NOMO-1 treated with dmso at 0.1 percent for 144 hours (cell line): ENCODE measurements around the gene VAV3.
A peak's percentile ranks its signal among the peaks of the same experiment; 100 is the strongest.

Experiments used
- DNase-seq: peaks from one replicate; lab custom pipeline; 2025; ENCODE audit not compliant: unreplicated experiment; lab: John Stamatoyannopoulos, UW

The VAV3 gene

DNA sequence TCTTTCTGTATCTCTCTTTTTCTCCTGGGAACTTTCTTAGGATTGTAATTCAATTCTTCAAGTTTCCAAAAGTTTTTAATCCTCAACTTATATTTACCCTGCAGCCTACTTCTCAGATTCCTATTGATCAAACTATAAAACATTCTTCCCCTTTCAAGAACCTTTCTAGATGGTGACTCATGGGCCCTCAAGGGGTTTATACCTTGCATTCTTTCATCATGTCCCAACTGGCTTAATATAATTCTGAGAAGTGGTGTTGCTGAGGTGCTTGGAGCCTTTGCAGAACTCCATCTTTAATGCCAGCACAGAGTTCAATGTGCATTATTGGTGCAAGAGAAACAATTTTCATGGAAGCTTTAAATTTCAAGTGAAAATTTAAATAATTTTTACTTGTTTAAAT is 273.4 kb downstream of the VAV3 start:
- DNase-seq = peak; percentile 44

DNA sequence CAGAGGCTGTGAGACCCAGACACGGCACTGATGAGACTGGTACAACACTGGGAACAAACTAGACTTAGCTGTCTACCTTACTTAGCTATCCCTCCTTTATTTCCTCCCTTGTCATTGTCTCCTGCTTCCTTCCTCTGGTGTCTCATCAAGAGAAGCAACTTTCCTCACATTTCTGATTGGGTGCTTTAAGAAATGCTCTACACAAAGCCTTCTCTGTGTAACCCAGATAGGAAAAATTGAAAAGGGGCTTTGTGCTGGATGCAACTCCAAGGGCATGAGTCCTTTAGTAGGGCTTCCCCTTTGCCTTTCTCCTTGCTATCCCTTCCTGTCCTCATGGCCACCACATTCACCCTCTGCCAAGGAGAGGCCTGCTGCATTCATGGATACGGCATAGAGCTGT is 274.5 kb downstream of the VAV3 start:
- no peak for DNase-seq

GRCh38 chr1:107689733-107690132 is 275.2 kb downstream of the VAV3 start:
- no peak for DNase-seq

DNA sequence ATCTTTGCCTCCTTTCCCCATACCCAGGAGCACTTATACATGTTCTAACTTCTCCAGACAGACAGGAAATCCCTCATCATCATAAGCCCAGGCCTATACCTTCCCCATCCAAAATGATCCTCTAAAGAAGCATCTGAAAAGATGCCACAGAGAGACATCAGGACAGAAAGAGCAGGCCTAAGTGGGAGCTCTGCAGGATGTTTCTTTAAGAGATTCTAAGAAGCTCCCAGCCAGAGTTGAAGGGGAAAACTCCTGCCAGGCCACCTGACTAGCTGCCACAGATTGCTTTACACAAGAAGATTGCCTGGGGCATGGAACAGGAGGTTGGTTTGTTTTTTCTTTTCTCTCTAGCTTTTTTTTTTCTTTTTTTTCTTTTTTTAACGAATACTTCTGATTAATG is 275.8 kb downstream of the VAV3 start:
- no peak for DNase-seq

- peak; percentile 68 for DNase-seq
Measured at GRCh38 chr1:107687849-107688753, 276.9 kb downstream of the VAV3 start.

DNA sequence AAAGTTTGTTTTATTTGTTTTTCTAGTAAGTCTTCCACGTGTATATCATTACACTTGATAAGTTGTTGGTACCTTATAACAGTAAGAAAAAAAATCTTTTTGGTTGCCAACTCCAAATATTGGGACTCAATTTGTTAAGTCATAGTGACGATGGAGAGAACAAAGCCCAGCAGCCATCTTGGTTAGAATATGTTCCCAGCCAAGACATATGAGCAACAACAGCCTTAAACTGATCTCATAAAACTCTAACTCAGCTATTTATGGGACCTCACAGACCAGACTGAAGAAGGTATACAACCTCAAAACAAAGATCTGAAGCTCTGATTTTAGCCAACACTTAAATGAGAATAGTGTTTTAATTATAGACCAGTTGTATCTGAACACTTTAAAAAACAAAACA is 281.3 kb downstream of the VAV3 start:
- no peak for DNase-seq

- DNase-seq = no peak
Measured at GRCh38 chr1:107683191-107683657, 281.8 kb downstream of the VAV3 start.

GRCh38 chr1:107682467-107682866 is 282.5 kb downstream of the VAV3 start:
- no peak for DNase-seq

DNA sequence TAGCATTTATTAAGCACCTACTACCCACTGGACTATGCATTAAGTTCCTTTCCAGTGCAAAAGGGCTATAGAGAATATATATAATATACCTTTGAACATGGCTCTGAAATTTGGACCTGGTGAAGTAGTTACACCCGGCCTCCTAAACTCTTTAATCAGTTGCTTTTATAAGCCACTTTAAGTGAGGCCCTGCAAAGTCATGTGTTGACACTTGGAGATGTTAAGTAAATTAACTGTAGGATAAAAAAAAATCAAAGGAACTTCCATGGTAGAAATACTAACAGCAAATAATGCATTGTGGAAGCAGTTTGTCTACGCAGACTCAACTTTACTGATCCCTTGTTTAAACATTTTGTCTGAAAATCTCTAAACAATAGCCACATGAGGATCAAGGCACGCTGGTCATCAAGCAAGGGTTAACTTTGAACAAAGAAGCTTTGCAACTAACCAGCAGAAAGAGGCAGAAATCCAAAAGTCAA is 283.9 kb downstream of the VAV3 start:
- DNase-seq = no peak

- no peak for DNase-seq
Measured at GRCh38 chr1:107680579-107680985, 284.4 kb downstream of the VAV3 start.

DNA sequence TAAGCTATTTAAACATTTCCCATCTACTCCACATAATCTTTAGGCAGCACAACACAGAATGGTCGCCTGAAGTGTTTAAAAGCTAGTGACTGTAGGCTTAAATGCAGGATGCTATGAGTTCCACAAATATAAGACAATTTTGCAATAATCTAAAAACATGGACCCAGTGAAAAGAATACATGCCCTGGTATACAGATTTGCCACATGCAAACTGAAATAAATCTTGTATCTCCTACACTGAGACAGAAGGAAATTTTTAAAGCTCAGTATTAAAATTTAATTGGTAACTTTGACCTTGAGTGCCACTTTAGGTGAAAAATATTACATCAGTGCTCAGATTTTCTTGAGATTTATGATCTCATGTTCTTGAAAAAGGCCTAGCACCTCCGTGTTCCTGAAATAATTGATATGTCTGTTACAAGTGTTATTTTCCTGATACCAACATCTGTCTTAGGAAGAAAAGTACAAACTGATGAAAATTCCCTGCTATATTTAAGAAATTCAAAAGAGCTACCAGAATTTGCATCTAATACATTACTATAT is 285.5 kb downstream of the VAV3 start:
- DNase-seq = no peak

DNA sequence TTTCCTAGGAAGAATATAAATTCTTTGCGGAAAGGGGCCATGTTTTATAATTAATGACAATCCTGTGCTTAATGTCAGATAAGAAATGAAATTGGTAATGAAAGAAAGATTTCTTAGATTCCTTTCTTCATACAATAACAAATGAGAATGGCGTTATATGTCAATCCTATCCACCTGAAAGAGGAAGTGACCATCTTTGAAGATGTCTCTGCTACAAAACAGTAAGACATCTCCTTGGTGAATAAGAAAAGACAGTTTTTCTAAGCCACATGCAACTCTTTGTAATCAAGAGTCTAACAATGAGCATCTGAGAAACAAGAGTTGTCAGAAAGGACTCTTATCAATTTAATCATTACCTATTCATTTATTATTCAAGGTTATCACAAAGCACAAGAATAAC is 286.0 kb downstream of the VAV3 start:
- no peak for DNase-seq

DNA sequence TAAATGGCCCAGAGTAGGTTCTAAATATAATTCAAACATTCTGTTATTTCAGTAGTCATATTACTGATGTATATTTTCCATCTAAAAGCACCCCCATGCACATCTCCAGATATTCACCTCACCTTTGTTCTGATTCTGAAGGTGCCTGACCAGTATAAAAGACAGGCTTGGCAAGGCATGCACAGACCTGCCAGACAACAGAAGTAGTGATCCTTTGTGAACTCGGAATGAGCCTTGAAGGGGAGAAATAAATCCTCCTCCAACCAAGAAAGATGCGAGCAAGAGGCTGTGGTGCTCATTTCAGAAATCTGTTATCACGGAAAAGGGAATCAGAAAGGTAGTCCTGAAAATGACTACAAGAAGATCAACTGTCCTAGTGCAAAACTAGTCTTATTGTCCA is 287.3 kb downstream of the VAV3 start:
- no peak for DNase-seq

- no peak for DNase-seq
Measured at GRCh38 chr1:107674486-107674885, 290.5 kb downstream of the VAV3 start.

- DNase-seq = no peak
Measured at GRCh38 chr1:107673006-107673405, 292.0 kb downstream of the VAV3 start.

GRCh38 chr1:107670397-107671040 is 294.5 kb downstream of the VAV3 start:
- no peak for DNase-seq

DNA sequence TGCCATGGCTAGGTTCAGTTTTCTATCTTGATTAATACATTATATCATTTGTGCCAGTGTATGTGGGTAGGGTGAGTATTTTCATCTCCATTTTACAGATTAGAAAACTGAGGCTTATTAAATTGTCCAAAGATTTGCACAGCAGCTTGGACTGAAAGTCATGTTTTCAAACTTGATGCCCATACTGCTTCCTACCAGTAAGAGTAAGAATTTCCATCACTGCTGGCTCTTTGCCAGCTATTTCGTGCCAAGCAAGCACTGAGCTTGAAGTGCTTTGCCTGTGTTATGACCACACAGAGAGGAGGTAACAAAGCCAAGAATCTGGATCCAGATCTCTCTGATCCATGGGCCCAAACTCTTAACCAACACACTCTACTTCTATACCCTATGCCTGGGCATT is 295.0 kb downstream of the VAV3 start:
- DNase-seq = no peak

DNA sequence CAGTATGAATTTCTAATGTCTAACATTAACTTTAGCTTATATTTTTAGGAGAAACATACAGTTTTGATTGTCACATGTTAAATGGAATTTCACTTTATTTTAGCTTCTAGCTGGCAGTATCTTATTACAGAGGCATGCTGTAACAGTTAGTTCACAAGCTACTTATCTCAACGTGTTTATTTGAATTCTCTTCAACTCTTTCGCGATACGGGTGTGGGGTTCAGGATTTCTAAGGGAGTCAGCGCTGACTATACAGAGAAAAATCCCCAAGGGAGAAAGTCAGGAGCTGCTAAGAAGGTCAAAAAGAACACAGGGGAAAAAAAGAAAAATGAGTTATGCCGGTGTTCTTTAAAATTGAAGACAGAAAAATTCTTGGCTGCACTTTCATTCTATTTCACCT is 296.2 kb downstream of the VAV3 start:
- no peak for DNase-seq

DNA sequence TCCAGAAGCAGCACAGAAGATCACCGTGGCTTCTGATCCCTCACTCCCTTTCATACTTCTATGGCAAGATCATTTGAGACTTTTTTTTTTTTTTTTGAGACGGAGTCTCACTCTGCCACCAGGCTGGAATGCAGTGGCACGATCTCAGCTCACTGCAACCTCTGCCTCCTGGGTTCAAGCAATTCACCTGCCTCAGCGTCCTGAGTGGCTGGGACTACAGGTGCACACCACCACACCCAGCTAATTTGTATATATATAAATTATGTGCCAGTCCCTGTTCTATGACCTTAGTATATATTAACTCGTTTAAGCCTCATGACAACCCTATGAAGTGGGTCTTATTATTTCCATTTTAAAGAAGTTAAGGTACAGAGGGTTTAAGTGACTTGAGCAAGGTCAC is 298.5 kb downstream of the VAV3 start:
- no peak for DNase-seq

DNA sequence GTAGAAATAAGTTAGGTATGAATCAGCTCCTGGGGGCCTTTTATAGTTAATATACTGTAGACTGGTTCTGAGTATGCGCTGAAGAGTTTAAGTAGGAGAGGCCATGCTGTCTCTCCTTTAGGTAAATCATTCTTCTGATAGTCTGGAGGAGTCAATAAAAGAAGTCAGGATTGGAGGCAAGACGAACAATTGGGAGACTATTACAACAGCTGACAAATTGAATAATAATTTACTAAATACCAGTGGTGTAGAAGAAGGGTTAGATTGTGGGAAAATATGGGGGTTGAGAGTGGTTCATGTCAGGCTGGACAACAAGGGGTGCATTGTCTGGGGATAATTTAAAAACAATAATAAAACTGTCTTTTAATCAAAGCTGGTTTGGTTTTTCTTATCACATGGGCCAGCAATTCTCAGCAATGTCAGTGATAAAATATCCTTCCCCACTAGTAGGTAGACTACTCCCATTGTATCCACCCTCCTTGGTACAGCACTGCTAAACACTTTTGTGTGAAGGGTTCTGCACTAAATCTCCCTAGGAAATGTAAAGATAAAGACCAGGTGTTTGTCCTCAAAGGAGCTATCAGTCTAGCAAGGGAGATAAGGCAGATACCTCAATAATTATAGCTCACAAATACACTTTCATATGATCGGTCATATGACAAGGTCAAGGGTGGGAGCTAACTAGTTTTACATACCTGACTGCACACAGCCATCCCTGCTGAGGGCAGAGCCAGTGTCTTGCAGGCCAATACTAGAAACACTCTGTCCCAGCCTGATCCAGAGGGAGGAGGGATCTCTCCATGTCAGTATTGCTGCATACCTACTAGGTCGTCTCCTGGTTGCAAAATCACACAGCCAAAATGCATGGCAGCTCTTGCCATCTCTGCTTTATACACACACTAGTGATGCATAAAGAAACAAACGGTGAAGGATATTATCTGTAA is 299.7 kb downstream of the VAV3 start:
- DNase-seq = no peak

DNA sequence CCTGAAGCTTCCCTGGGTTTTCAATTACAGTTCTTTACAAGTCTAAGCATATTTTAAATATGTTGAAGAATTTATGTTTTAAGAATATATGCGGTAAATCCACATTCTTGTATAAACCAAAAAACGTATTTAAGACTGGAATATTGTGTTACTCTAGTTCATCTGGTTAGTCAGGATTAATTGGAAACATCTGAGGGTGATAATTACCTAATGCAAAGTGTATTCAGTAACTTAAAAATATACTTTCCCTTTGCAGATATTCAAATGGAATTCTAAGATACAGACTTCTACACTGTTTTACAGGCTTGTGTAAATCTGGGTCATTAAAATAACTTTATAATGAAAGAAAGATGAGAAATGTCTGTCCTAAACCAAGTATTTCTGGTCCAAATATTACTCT is 302.0 kb downstream of the VAV3 start:
- DNase-seq = no peak
